Activated CD4-positive, alpha-beta T cell treated with anti-CD3 and anti-CD28 coated beads for 1 hour (primary cell): Measurements from ENCODE around the gene CCL18.
"Not testable (repeated sequence)": the region's sequence is repeated elsewhere in the genome, so short reads cannot be mapped to it uniquely, and the experiment has no call there.

ENCODE experiments used
- DNase-seq: peaks from one replicate; pipeline ENCODE4 v3.0.0-alpha.2; 2020

CCL18 gene, protein sequence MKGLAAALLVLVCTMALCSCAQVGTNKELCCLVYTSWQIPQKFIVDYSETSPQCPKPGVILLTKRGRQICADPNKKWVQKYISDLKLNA

GRCh38 chr17:36063786-36064541, at the start of gene CCL18:
Gene CCL18 (plus strand): TSS chr17:36064272. CDS start chr17:36064343, 71 bp downstream.
- DNase-seq, result no peak

DNA sequence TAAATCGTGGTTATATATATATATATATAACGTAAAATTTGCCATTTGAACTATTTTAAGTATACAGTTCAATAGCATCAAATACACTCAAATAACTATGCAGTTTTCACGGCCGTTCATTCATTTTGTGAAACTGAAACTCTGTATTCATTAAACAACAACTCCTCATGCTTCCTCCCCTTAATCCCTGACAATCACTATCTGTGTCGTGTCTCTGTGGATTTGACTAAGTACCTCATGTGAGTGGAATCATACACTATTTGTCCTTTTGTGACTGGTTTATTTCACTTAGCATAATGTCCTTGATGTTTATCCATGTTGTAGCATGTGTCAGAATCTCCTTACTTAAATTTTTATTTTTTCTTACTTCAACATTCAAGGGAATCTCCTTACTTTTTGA, 49.1 kb upstream of the CCL18 start:
- DNase-seq, result no peak

DNA sequence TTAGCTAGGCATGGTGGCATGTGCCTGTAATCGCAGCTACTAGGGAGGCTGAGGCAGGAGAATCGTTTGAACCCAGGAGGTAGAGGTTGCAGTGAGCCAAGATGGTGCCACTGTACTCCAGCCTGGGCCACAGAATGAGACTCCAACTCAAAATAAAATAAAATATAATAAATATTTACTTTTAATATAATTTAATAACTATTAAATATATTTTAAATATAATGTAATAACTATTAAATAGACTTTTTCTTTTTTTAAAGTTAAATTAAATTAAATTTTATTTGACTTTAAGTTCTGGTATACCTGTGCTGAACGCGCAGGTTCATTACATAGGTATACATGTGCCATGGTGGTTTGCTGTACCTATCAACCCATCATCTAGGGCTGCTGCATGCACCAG, 48.2 kb upstream of the CCL18 start:
- not testable (repeated sequence) for DNase-seq

GRCh38 chr17:36016555-36016954, 47.5 kb upstream of the CCL18 start:
- no peak for DNase-seq

- DNase-seq, result no peak
These were observed 46.3 kb upstream of the CCL18 start, which contains the start of gene CCL23 for GRCh38 chr17:36017799-36018198. Gene CCL23 (minus strand): TSS chr17:36017972. CDS start chr17:36017897, 75 bp downstream.

GRCh38 chr17:36019423-36019822, 44.6 kb upstream of the CCL18 start:
- DNase-seq, result no peak

- DNase-seq, result no peak
These were observed 39.8 kb upstream of the CCL18 start for GRCh38 chr17:36024106-36024869.

DNA sequence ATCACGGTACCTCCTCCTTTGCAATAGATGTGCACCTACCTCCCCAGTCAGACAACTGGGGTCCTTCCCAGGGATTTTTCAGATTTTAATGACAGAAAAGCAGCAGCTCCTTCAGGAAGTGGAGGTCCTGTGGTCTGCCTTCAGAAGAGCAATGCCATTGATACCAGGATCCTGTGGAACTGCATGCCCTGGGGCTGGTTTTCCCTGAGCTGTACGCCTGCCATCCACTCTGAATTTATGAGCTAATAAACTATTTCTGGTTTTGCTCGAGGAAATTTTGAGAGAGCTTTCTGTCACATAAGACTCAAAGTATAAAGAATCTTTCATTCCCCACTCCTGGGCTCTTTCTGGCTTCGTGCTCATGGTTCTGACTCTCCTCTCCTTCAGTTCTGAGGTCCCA, 36.3 kb upstream of the CCL18 start:
- DNase-seq, result no peak

DNA sequence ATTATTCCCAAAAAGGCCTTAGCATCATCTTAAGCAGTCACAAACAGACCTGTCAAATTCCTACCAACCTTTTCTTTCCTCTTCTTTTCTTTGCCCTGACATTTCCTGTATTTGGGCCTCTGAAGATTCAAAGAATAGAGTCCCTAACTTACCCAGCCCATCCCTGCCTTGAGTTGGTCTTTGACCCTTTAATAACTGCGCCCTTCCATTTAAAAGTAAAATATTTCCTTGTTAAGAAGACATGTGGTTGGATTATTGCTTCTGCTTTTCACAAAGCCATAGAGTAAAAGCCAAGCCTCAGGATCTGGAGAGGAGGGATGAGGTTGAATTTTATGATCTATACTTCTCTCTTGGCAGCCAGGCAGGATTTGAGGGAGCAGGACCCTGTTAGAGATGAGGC, 33.1 kb upstream of the CCL18 start:
- no peak for DNase-seq

DNA sequence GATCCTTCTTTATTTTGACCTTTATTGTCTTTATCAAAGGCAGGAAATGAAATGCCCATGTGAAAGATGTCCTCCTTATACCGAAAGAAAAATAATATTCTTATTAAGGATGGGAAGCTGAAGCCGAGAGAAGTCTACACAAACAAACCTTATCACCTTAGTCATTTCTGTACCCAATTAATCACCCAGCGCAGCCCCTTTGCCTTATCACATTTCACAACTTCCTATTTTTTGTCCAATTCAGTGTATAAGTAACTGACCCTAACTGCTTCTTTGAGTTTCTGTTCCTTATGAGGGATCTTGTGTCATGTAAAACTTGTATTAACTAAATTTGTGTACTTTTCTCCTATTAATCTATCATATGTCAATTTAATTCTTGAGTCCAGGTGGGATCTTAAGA, 29.9 kb upstream of the CCL18 start:
- DNase-seq, result no peak

GRCh38 chr17:36036235-36036634, 27.8 kb upstream of the CCL18 start:
- no peak for DNase-seq

DNA sequence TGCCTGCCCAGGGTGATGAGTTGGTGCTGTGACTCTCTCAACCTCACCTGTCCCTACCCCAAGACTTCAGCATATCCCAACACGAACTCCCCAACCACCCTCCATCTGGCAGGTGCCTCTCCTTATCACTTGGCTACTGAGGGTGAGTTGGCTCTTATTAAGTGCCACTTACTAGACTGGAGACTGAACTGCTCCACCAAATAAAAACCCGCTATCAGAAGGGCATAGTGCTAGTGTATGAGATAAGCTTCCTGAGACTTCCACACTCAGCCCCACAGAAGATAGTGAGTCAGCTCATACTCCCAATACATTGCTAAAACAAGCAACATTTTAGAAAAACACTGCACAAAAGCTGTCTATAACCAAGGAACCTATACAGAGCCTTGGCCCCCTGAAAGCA, 16.0 kb upstream of the CCL18 start:
- DNase-seq, result no peak

- DNase-seq, result no peak
These were observed 14.4 kb upstream of the CCL18 start for GRCh38 chr17:36049643-36050042.

GRCh38 chr17:36055171-36055570, 8.9 kb upstream of the CCL18 start:
- no peak for DNase-seq

GRCh38 chr17:36055921-36056520, 8.1 kb upstream of the CCL18 start:
- DNase-seq, result no peak

DNA sequence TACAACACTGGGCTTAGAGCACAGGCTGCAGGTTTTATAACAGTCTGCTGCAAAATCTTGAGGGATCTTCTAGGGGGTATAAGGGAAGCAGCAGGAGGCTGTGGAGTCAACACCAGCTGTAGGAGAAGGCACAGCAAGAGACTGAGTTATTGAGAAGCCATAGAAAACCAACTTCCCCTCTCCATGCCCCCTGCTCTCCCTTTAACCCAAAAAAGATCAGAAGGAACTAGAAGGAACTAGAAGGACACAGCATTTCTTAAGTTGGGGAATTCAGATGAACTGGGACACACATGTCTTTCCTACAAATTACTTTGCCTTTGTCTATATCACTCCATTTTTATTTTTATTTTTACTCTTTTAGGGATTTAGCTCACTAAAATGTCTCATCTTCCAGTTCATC, 6.2 kb upstream of the CCL18 start:
- DNase-seq, result no peak

DNA sequence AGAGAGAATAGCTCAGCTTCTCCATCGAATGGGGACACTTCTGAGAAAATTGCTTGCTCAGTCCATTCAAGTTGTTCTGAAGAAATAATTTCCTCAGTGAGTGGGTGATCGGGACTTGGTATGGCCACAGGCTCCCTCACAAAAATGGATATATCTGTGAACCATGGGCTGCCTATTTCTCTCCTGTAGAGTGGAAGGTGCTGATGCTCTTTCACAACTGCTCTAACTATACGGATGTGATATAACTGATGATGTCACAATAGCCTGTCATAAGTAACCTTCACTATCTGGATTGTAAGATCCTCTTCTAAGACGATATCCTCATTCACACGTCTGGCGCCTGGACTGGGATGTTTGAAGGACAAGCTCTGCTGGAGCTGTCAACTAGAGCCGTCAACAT, 4.7 kb upstream of the CCL18 start:
- DNase-seq, result no peak

DNA sequence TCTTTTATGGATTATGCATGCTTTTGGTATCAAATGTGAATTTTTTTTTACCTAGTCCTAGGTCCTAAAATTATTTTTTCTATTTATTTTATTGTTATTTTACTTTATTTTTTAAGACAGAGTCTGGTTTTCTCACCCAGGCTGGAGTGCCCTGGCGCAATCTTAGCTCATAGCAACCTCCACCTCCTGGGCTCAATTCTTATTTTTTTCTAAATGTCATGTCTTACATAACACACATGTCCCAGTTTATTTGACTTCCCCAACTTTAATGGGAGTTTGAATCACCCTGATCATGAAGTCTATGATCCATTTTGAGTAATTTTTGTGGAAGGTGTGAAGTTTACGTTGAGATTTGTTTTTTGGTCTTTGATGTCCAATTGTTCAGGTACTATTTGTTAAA, 3.3 kb upstream of the CCL18 start:
- no peak for DNase-seq

DNA sequence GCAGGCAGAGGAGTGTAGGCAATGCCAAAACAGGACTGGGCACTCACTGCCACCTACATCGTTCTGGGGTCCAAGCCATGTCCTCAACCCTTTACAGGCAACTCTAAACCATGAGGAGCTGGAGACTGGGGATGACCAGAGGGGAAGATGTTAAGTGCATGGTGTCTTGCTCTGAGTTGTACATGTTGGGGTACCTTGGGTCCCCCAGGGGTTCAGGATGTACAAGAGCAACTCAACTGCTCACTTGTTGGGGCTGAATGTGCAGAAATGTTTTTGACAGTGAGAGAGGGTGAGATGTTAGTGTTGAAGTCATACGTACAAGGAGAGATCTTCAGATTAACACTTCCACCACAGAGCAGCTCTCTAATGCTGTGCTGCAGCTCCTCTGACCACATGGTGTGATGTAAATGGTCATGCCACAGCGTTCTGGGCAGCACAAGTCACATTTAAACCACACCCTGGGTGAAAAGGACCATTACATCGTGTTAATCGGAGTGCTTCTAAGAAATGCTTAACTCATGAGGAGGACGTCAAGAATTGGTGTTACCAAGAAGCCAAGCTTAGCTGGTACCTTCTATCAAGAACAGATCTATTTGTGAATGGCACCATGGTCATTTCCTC, 2.4 kb downstream of the CCL18 start:
- DNase-seq, result no peak

DNA sequence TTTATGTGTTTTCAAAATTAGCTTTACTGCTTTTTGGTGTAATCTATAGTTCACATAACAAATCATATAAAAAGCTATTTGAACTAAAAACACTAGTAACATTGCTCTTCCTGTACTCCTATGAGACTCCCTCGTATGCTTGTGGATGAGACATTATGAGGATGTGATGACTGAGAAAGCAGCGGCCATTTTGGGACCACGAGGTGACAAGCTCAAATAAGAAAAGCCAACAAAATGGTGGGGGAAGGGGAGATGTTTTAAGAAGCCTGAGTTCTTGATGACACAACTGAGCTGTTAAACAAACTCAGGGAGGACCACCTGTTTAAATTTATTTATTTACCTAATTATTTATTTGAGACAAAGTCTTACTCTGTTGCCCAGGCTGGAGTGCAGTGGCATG, 4.5 kb downstream of the CCL18 start:
- DNase-seq, result no peak

DNA sequence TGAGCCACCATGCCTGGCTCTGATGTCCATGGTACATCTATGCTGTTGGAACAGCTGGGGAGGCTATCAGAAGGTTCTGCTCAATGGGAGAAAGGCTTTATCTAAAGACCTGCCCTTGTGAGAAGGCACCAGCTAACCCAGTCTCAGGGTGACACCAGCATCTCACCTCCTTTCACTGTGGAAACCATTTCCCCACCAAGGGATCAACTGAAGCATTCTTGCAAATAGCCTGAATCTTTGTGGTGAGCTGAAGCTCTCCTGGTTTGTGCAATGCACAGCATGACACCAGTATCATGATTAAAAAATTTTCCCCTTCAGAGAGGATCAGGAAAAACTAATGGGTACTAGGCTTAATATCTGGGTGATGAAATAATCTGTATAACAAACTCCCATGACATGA, 5.1 kb downstream of the CCL18 start:
- no peak for DNase-seq

DNA sequence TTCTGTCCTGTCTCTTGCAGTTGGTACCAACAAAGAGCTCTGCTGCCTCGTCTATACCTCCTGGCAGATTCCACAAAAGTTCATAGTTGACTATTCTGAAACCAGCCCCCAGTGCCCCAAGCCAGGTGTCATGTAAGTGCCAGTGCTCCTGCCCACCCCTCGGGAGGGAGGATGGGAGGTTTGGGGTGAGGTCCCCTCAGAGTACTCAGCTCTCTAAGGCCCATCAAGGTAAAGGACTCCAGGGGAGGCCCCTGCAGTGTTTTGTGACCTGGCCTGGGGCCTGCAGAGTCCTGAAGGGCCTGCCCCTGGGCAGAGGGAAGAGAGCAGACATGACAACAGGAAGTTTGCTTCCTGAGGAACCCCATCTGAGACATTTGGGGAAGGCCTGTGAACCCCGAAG, 6.4 kb downstream of the CCL18 start:
- no peak for DNase-seq

GRCh38 chr17:36071751-36072150, 7.7 kb downstream of the CCL18 start:
- no peak for DNase-seq
